Esophagus muscularis mucosa (tissue), 4 donors: Measurements from ENCODE around the gene PDGFB. TPM values are rescaled to one million over a fixed set of nuclear protein-coding genes. Genes with fewer than 3 reads are reported as not detected.

Experiments
- DNase-seq: peaks from one replicate; pipeline ENCODE4 v3.0.0-alpha.2; 2017; ENCODE audit errors: extremely low spot score
- H3K27ac ChIP-seq, 4 donors: fragments of 200-600 bp; sonication (generic); replicated peaks in 1 of 4; 1 replicate in 3 of 4; 2 replicates in 1 of 4; pipeline ENCODE4 v1.5.1; 2016 to 2019; ENCODE audit warnings: mild to moderate bottlenecking in 1 of 4
- H3K27me3 ChIP-seq, 4 donors: fragments of 200-600 bp; sonication (generic); one replicate each; pipeline versions ENCODE4 v1.5.1 to v1.6.0; 2016 to 2019
- H3K36me3 ChIP-seq, 4 donors: fragments of 200-600 bp; sonication (generic); one replicate each; pipeline ENCODE4 v1.5.1; 2016 to 2019
- H3K4me1 ChIP-seq, 4 donors: fragments of 200-600 bp; sonication (generic); one replicate each; pipeline ENCODE4 v1.5.1; 2016 to 2019
- H3K4me3 ChIP-seq, 4 donors: fragments of 200-600 bp; sonication (generic); 1 replicate in 2 of 4; 2 replicates in 2 of 4; pipeline ENCODE4 v1.5.1; 2016 to 2019; ENCODE audit warnings: mild to moderate bottlenecking in 4 of 4, moderate library complexity in 1 of 4
- H3K9me3 ChIP-seq, 4 donors: fragments of 200-600 bp; sonication (generic); 1 replicate in 3 of 4; 2 replicates in 1 of 4; pipeline ENCODE4 v1.5.1; 2016 to 2019
- EP300 ChIP-seq: sonication (generic); formaldehyde crosslinking; IDR thresholded peaks from one replicate; pipeline ENCODE4 v1.6.1; 2017; ENCODE audit warnings: antibody characterized with exemption
- POLR2A ChIP-seq: fragments of 450-650 bp; IDR thresholded peaks from one replicate; pipeline ENCODE4 v1.6.1; 2017; ENCODE audit warnings: antibody characterized with exemption, moderate library complexity, mild to moderate bottlenecking, low read depth
- POLR2AphosphoS5 ChIP-seq, 2 donors: sonication (generic); formaldehyde crosslinking; IDR thresholded peaks; one replicate each; pipeline ENCODE4 v1.6.1; 2017; ENCODE audit warnings: antibody characterized with exemption in 2 of 2
- WGBS: methylation state at CpG from one replicate; pipeline ENCODE4 v1.1.5; 2018; 5-methylcytosine and 5-hydroxymethylcytosine counted together
- intact Hi-C: fragments of 100-400 bp; cut with DNase I; formaldehyde crosslinking; loops from one replicate; pipeline ENCODE4 v1.15.1; 2023
- total RNA-seq, 4 donors: library from RNA; depleted of rRNA; stranded (reverse); fragments of >200 nt; gene quantifications; one replicate each; pipeline versions ENCODE4 v1.1.0 to v1.2.1, GENCODE V29; 2016
- TF ChIP-seq, protein P1 (sequence below), 3 experiments: fragments of 200-600 bp in 2 of 3; fragments of 450-650 bp in 1 of 3; sonication (generic) in 2 of 3; IDR thresholded peaks; one replicate each; pipeline ENCODE4 v1.5.1; 2017 to 2019; ENCODE audit warnings: antibody characterized with exemption in 3 of 3, mild to moderate bottlenecking in 2 of 3, moderate library complexity in 1 of 3

Gene PDGFB
- total RNA-seq = 10 to 100 TPM; 12.3 to 25.4 (median 18.8) TPM

DNA sequence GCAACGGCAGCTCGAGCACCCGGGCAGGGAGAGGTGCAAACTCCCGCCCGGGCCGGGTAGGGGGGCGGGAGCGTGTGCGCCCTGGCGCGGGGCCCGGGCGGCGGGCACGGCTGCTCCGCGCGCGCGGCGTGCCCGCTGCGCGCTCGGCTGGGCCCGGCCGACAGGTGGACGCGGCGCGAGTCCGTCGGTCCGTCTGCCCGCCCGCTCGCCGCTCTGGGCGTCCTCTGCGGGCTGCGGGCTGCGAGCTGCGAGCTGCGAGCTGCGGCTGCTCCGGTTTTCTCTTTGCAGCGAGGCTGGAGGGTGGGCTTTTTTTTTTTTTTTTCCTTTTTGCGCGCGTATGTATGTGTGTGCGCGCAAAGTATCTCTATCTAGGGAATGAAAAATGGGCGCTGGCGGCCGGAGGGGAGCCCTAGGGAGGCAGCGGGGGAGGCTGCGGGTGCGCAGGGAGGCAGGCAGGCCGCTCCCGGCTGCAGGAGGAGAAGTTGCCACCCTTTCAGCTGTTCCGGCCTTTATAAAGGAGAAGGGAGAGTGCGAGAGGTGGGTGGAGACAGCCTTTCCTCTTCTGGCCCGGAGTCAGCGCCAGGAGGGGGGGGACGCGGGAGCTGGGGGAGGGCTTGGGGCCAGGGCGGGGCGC is at the start of gene PDGFB:
PDGFB (minus strand) TSS at position 487 of the 634 bp plus-strand sequence. CDS start 1,019 bp downstream, outside the sequence.
- Histone ChIP-seq H3K27me3 (peaks cover 9 to 86% (median 23%) of the 10 kb centered on the region in 4 donors), H3K4me1 (peaks cover 34 to 62% (median 58%) of the 10 kb centered on the region in 4 donors), H3K9me3 (no peaks in the 10 kb centered on the region), H3K27ac (peak within 1 kb of the TSS; percentile 70 to 80 (median 76)), H3K36me3 (peaks cover 0 to 3% (median 0%) of the 10 kb centered on the region in 4 donors), H3K4me3 (peak within 1 kb of the TSS; percentile 60 to 65 (median 61))
- WGBS = 0% methylated on average over 19 of the region's 68 CpGs
- peak; percentile 64 to 85 for TF ChIP-seq POLR2AphosphoS5 (IDR thresholded peaks at IDR 0.05)
- TF ChIP-seq, protein P1, sequence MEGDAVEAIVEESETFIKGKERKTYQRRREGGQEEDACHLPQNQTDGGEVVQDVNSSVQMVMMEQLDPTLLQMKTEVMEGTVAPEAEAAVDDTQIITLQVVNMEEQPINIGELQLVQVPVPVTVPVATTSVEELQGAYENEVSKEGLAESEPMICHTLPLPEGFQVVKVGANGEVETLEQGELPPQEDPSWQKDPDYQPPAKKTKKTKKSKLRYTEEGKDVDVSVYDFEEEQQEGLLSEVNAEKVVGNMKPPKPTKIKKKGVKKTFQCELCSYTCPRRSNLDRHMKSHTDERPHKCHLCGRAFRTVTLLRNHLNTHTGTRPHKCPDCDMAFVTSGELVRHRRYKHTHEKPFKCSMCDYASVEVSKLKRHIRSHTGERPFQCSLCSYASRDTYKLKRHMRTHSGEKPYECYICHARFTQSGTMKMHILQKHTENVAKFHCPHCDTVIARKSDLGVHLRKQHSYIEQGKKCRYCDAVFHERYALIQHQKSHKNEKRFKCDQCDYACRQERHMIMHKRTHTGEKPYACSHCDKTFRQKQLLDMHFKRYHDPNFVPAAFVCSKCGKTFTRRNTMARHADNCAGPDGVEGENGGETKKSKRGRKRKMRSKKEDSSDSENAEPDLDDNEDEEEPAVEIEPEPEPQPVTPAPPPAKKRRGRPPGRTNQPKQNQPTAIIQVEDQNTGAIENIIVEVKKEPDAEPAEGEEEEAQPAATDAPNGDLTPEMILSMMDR (IDR thresholded peaks at IDR 0.05) = no peak
- no peak for DNase-seq
- intact Hi-C loops = no loop called here

DNA sequence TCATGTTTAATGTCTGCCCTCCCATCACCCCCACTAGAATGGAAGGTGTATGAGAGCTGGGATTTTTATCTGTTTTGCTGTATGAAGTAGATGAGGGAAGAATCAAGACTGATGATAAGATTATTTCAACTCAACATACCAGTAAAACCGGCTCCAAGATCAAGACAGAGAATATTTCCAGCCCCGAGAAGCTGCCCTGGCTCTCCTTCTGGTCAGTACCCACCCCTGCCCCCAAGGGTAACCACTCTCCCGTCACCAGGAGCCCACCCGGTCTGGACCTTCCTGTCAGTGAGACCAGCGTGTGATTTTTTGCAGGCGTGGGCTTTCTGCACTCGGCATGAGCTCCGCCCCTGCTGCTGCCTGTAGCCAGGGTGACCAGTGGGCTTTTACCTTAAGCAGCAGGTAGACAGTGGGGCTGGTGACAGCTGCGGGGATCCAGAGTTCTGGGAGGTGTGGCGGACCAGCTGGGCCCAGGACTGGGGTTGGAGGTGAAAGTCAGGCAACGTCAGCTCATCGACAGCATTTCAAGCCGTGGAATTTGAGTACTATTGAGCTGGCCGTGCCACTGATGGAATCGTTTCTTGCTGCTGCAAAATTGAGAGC is 49.1 kb upstream of the PDGFB start:
- intact Hi-C loops = no loop called here
- H3K9me3 ChIP-seq = no peaks in the 10 kb centered on the region
- peaks cover 54 to 57% (median 55%) of the 10 kb centered on the region in 4 donors for H3K4me1 ChIP-seq
- H3K27me3 ChIP-seq = no peaks in the 10 kb centered on the region
- no peaks in the 10 kb centered on the region for H3K36me3 ChIP-seq
- no peak overlapping the region for H3K27ac ChIP-seq
- TF ChIP-seq POLR2AphosphoS5 (IDR thresholded peaks at IDR 0.05) (no peak), EP300 (no peak), POLR2A (no peak)
- TF ChIP-seq, protein P1 (IDR thresholded peaks at IDR 0.05) = no peak
- no peak for DNase-seq
- no peak overlapping the region for H3K4me3 ChIP-seq
- 83% methylated on average over 11 of the region's 15 CpGs for whole genome bisulfite sequencing

DNA sequence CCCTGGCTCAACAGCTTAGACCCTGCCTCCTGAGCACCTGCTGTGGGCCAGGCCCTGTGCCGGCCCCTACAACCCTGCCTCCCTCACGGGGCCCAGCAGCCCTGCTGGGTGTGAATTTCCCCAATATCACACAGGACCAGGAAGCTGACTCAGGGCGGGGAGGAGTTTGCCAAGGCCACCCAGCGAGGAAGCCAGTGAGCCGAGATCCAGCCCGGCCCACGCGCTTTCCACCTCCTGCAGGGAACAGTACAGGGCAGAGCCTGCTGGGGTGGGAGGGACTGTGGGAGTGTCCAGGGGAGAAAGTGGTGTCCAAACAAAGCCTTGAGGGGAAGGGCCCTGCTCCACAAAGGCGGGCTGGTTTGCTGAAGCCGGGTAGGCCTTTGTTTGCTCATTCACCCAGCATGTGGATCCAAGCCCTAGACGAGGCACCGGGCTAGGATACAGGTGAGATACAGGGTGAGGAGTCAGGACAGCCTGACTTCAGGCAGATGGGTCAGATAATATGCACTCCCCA is 47.8 kb upstream of the PDGFB start:
- intact Hi-C loops = no loop called here
- peak overlapping the region; percentile 65 to 75 (median 74) for H3K27ac ChIP-seq
- no peak overlapping the region for H3K4me3 ChIP-seq
- peak; percentile 97 for DNase-seq
- peaks cover 42 to 44% (median 43%) of the 10 kb centered on the region in 4 donors for H3K4me1 ChIP-seq
- WGBS = 39% methylated on average over 10 of the region's 12 CpGs
- no peaks in the 10 kb centered on the region for H3K36me3 ChIP-seq
- no peaks in the 10 kb centered on the region for H3K27me3 ChIP-seq
- no peaks in the 10 kb centered on the region for H3K9me3 ChIP-seq
- TF ChIP-seq, protein P1 (IDR thresholded peaks at IDR 0.05) = no peak
- TF ChIP-seq POLR2A (no peak), EP300 (no peak), POLR2AphosphoS5 (IDR thresholded peaks at IDR 0.05) (peak; percentile 71 to 80)

DNA sequence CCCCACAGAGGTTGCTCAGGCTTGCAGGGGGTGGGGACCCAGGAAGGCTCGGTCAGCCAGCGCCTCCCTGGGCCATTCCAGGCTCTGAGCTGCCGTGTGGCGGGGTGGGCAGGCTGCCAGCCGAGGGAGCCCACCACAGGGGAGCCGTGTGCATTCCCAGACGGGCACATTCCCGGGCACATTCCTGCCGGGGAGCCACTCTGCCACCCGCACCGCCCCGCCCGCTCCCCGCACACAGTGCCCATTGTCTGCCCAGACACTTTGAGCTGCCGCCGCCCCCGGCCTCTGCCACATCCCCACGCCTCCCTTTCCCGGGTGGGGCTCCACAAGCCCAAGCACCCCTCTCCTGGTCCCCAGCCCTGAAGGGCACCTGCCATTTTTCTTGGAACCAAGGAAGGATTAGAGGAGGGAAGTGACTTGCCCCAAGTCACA is 47.3 kb upstream of the PDGFB start:
- Histone ChIP-seq H3K9me3 (no peaks in the 10 kb centered on the region), H3K27ac (peak overlapping the region; percentile 65 to 75 (median 74)), H3K36me3 (no peaks in the 10 kb centered on the region), H3K4me3 (no peak overlapping the region), H3K4me1 (peaks cover 36 to 38% (median 37%) of the 10 kb centered on the region in 4 donors), H3K27me3 (no peaks in the 10 kb centered on the region)
- 93% methylated on average over 9 of the region's 19 CpGs for WGBS
- TF ChIP-seq, protein P1 (IDR thresholded peaks at IDR 0.05) = no peak
- intact Hi-C loops = no loop called here
- DNase-seq = no peak
